CD4-positive, alpha-beta T cell treated with Interleukin-4 for 4 hours (primary cell): ENCODE results near the gene WWC2.

ENCODE experiments used
- DNase-seq: peaks from one replicate; pipeline ENCODE4 v3.0.0-alpha.2; 2020

The WWC2 gene

GRCh38 chr4:183211533-183211932 is 112.5 kb downstream of the WWC2 start:
- DNase-seq = no peak

GRCh38 chr4:183213996-183214395 is 114.9 kb downstream of the WWC2 start:
- no peak for DNase-seq

GRCh38 chr4:183214912-183215488 is 115.9 kb downstream of the WWC2 start:
- DNase-seq = no peak

- DNase-seq = no peak
Measured at GRCh38 chr4:183220236-183220635, 121.2 kb downstream of the WWC2 start.

GRCh38 chr4:183223053-183223452 is 124.0 kb downstream of the WWC2 start:
- no peak for DNase-seq

GRCh38 chr4:183229397-183229796 is 130.3 kb downstream of the WWC2 start:
- DNase-seq = no peak

- no peak for DNase-seq
Measured at GRCh38 chr4:183240581-183241321, 141.7 kb downstream of the WWC2 start.

GRCh38 chr4:183241322-183241640 is 142.2 kb downstream of the WWC2 start:
- DNase-seq = no peak

GRCh38 chr4:183241721-183242151 is 142.7 kb downstream of the WWC2 start:
- DNase-seq = no peak

GRCh38 chr4:183242291-183242690 is 143.2 kb downstream of the WWC2 start:
- DNase-seq = no peak

GRCh38 chr4:183244019-183244418 is 145.0 kb downstream of the WWC2 start:
- DNase-seq = no peak

GRCh38 chr4:183244506-183244905 is 145.4 kb downstream of the WWC2 start:
- no peak for DNase-seq

GRCh38 chr4:183248201-183248600 is 149.1 kb downstream of the WWC2 start:
- no peak for DNase-seq

GRCh38 chr4:183249854-183250253 is 150.8 kb downstream of the WWC2 start:
- no peak for DNase-seq

- DNase-seq = no peak
Measured at GRCh38 chr4:183250831-183251230, 151.8 kb downstream of the WWC2 start.

GRCh38 chr4:183252959-183253358 is 153.9 kb downstream of the WWC2 start:
- DNase-seq = no peak

GRCh38 chr4:183253451-183253850 is 154.4 kb downstream of the WWC2 start:
- no peak for DNase-seq

GRCh38 chr4:183254162-183254561 is 155.1 kb downstream of the WWC2 start:
- no peak for DNase-seq

- DNase-seq = no peak
Measured at GRCh38 chr4:183255487-183255886, 156.4 kb downstream of the WWC2 start.

- DNase-seq = no peak
Measured at GRCh38 chr4:183256343-183256742, 157.3 kb downstream of the WWC2 start.

- no peak for DNase-seq
Measured at GRCh38 chr4:183256756-183257385, 157.8 kb downstream of the WWC2 start.

- DNase-seq = no peak
Measured at GRCh38 chr4:183257808-183258207, 158.8 kb downstream of the WWC2 start.

GRCh38 chr4:183260491-183261151 is 161.6 kb downstream of the WWC2 start:
- no peak for DNase-seq
